Inferior parietal cortex (tissue), 1 donor: ENCODE results near the gene PERCC1.
"Not testable (repeated sequence)": the region's sequence is repeated elsewhere in the genome, so short reads cannot be mapped to it uniquely, and the experiment has no call there.

Experiments used
- DNase-seq: peaks from one replicate; pipeline ENCODE4 v3.0.0-alpha.2; 2016; ENCODE audit errors: extremely low spot score

PERCC1 gene

DNA sequence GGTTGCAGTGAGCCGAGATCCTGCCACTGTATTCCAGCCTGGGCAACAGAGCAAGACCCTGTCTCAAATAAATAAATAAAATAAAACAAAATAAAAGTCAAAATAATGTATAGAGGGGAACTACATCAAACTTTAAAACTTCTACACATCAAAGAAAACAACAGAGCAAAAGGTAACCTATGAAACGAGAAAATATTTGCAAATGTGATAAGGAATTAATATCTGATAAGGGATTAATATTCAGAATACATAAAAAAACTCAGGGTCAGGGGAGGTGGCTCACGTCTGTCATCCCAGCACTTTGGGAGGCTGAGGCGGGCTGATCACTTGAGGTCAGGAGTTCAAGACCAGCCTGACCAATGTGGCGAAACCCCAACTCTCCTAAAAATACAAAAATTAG is 38.3 kb downstream of the PERCC1 start:
- DNase-seq, result not testable (repeated sequence)

DNA sequence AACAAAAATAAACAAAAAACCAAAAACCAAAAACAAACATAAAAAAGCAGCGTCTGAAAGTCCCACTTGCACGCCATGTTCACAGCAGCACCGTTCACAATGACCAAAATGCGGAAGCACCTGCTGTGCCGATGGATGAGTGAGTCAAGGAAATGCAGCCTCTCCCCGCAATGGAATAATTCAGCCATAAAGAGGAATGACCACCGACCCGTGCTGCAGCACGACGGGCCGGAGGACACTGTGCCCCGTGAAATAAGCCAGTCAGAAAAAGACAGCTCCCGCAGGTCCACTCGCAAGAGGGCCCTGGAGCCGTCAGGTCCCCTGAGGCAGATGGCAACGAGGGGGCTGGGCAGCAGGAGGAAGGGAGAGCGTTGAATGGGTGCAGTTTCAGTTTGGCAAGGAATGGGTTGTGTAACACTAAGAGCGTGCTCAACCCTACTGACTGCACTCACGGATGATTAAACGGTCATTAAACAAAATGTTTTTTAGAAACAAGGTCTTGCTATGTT is 38.9 kb downstream of the PERCC1 start:
- no peak for DNase-seq

DNA sequence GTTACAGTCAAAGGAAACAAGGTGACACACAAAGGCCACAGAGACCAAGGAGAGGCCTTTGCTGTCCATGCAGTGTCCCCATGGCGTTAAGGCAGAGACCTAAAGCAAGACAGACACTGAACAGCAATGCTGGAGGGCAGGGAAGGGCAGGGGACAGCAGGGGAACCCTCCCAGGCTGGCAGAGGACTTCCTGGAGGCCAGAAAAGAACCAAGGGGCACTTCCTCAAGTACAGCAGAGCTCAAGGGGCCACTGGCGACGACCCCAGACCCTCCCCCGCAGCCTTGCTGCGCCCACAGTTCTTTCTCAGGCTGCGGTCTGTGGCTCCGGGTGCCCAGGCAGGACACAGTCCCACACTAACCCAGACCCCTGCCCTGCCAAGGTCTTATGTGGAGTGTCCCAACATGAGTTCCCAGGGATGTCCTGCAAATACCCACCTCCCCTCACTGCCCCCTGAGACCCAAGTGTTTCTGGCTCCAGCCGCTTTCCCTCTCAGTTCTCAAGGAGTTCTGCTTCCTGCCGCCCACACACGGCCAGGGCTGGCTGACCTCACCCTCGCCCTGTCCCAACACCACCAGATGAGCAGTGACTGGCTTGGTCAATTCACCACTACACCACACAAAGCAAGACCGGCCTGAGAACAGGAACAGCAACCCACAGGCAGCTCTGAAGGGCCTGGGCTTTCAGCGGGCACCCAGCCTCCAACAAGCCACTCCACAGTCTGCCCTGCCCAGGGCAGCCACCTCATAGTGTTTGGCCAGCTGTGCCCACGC is 39.8 kb downstream of the PERCC1 start:
- DNase-seq, result no peak

DNA sequence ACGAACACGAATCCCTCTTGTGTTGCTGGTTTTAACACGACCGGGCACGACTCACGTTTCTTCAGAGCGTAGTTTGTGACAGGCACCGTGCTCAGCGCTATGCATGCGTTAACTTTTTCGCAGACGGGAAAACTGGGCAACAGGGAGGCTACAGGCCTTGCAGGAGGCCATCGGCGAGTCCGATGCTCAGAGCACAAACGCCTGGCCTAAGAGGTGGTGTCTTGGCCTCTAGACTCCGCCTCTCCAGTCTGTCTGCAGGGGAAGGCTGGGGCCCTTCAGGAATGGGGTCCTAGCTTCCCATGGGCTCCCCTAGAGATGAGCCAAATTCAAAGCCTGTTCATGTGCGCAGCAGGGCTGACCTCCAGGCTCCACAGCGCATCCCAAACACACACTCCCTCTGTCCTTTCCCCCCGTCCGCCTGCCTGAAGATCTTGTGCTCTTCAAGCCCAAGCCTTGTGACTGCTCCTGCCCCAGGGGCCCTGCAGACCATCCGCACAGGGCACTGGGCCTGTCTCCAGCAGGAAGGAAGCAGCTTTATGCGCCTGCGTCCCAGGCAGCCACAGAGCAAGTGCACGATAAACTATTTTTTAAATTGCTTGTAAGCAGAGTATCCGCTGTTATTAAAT is 40.8 kb downstream of the PERCC1 start:
- DNase-seq, result no peak

- DNase-seq, result no peak
Observed at GRCh38 chr16:1472974-1473373, 42.1 kb downstream of the PERCC1 start.

GRCh38 chr16:1474082-1474795 is 43.4 kb downstream of the PERCC1 start:
- no peak for DNase-seq

GRCh38 chr16:1474796-1475551 is 44.1 kb downstream of the PERCC1 start, which contains the start of gene CLCN7:
TSS of gene CLCN7 (minus strand) at chr16:1475028. CDS start at chr16:1474974, 54 bp downstream.
- peak; percentile 84 for DNase-seq

GRCh38 chr16:1475552-1476114 is 44.8 kb downstream of the PERCC1 start:
- DNase-seq, result no peak

DNA sequence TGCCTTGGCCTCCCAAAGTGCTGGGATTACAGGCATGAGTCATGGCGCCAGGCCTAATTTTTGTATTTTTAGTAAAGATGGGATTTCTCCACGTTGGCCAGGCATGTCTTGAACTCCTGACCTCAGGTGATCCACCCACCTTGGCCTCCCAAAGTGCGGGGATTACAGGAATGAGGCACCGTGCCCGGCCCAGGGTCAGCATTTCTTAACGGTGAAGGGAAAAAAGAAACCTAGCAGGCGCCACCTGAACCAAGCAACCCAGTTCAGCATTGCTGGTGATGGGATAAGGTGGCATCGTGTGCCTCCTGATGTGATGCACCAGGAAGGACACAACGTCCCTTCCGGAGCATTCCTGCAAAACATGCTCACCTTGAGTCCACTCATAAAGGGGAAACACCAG is 46.2 kb downstream of the PERCC1 start:
- DNase-seq, result no peak

GRCh38 chr16:1478937-1479336 is 48.1 kb downstream of the PERCC1 start:
- DNase-seq, result not testable (repeated sequence)

GRCh38 chr16:1481906-1482835 is 51.3 kb downstream of the PERCC1 start:
- no peak for DNase-seq
